Activated CD4-positive, alpha-beta T cell treated with anti-CD3 and anti-CD28 coated beads for 48 hours (primary cell): ENCODE results near the gene IGF2R.

ENCODE experiments used
- DNase-seq: peaks from one replicate; pipeline ENCODE4 v3.0.0-alpha.2; 2020

Gene IGF2R

GRCh38 chr6:160055813-160056212, 86.9 kb downstream of the IGF2R start:
- DNase-seq: no peak

GRCh38 chr6:160057080-160057479, 88.2 kb downstream of the IGF2R start:
- DNase-seq: no peak

GRCh38 chr6:160058603-160059215, 89.8 kb downstream of the IGF2R start:
- DNase-seq: no peak

- no peak for DNase-seq
Measured at GRCh38 chr6:160060221-160060620, 91.3 kb downstream of the IGF2R start.

- DNase-seq: no peak
Measured at GRCh38 chr6:160060920-160061447, 92.1 kb downstream of the IGF2R start.

- DNase-seq: no peak
Measured at GRCh38 chr6:160063771-160064413, 95.0 kb downstream of the IGF2R start.

GRCh38 chr6:160065200-160065599, 96.3 kb downstream of the IGF2R start:
- DNase-seq: no peak

GRCh38 chr6:160067564-160067963, 98.7 kb downstream of the IGF2R start:
- no peak for DNase-seq

GRCh38 chr6:160068346-160068745, 99.5 kb downstream of the IGF2R start:
- no peak for DNase-seq

- no peak for DNase-seq
Measured at GRCh38 chr6:160069050-160069454, 100.2 kb downstream of the IGF2R start.

- DNase-seq: no peak
Measured at GRCh38 chr6:160069459-160069858, 100.6 kb downstream of the IGF2R start.

GRCh38 chr6:160070427-160070826, 101.5 kb downstream of the IGF2R start:
- DNase-seq: no peak

- no peak for DNase-seq
Measured at GRCh38 chr6:160070831-160071230, 101.9 kb downstream of the IGF2R start.

GRCh38 chr6:160071805-160072690, 103.2 kb downstream of the IGF2R start:
- no peak for DNase-seq

- no peak for DNase-seq
Measured at GRCh38 chr6:160073272-160073671, 104.4 kb downstream of the IGF2R start.

GRCh38 chr6:160076009-160076408, 107.1 kb downstream of the IGF2R start:
- no peak for DNase-seq

GRCh38 chr6:160077024-160077423, 108.1 kb downstream of the IGF2R start:
- no peak for DNase-seq

- DNase-seq: no peak
Measured at GRCh38 chr6:160077526-160077925, 108.6 kb downstream of the IGF2R start.

GRCh38 chr6:160078883-160079685, 110.2 kb downstream of the IGF2R start:
- no peak for DNase-seq

- DNase-seq: no peak
Measured at GRCh38 chr6:160079686-160080043, 110.8 kb downstream of the IGF2R start.

- no peak for DNase-seq
Measured at GRCh38 chr6:160080097-160080496, 111.2 kb downstream of the IGF2R start.

GRCh38 chr6:160081398-160081797, 112.5 kb downstream of the IGF2R start:
- no peak for DNase-seq

- no peak for DNase-seq
Measured at GRCh38 chr6:160082627-160083026, 113.7 kb downstream of the IGF2R start.
